Kidney epithelial cell (primary cell): ENCODE measurements around the gene ROR1. TPM values are rescaled to one million over a fixed set of nuclear protein-coding genes. Genes with fewer than 3 reads are reported as not detected.
A peak's percentile ranks its signal among the peaks of the same experiment; 100 is the strongest.

Experiments used
- DNase-seq: peaks from one replicate; pipeline ENCODE4 v3.0.0-alpha.2; 2010; ENCODE audit warnings: low read depth
- H3K27me3 ChIP-seq: 2 replicates; pipeline ENCODE4 v1.6.0; 2011; ENCODE audit warnings: low read length; ENCODE audit not compliant: control insufficient read depth, insufficient read depth
- H3K36me3 ChIP-seq: 2 replicates; pipeline ENCODE4 v1.5.1; 2011; ENCODE audit warnings: low read length; ENCODE audit not compliant: control insufficient read depth, insufficient read depth
- H3K4me3 ChIP-seq: 2 replicates; pipeline ENCODE4 v1.5.1; 2011; ENCODE audit warnings: low read depth, mild to moderate bottlenecking, control low read depth, low read length
- CTCF ChIP-seq: IDR thresholded peaks from 2 replicates; pipeline ENCODE4 v1.5.1; 2011; ENCODE audit warnings: mild to moderate bottlenecking, moderate library complexity, low read length, control low read depth, inconsistent platforms; ENCODE audit not compliant: insufficient read depth, poor library complexity, severe bottlenecking
- total RNA-seq: library from RNA; depleted of rRNA; stranded (reverse); fragments of >200 nt; gene quantifications from 2 replicates; pipeline ENCODE4 v1.2.3, GENCODE V29; 2015

Gene ROR1
- total RNA-seq, 1 donor from 2014 or later, result 21.5 TPM

GRCh38 chr1:63968663-63969440 is 195.0 kb downstream of the ROR1 start:
- no peaks in the 10 kb centered on the region for H3K36me3 ChIP-seq
- DNase-seq, result no peak
- TF ChIP-seq CTCF, result no peak

DNA sequence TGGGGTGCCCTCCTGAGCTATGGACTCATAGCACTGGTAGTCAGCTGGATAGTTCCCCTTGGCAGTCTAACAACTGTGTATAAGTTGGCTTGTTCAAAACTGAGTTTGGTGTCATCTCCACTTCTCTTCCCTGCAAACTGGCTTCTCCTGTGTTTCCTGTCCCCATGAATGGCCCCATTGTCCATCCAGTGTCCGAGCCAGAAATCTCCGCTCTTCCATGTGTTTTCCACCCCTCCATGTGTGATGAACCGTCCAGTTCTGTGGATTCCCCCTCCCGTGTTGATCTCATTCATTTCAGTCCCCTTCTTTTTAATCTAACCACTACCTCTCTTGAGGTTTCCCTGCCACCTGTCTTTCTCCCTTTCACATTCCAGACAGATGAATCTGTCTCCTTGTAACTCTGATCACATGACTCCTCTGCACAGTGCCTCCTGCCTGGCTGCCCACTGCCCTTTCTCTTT is 195.7 kb downstream of the ROR1 start:
- H3K4me3 ChIP-seq, result no peak overlapping the region
- DNase-seq, result peak; percentile 91
- no peaks in the 10 kb centered on the region for H3K27me3 ChIP-seq
- TF ChIP-seq CTCF, result no peak
- H3K36me3 ChIP-seq, result no peaks in the 10 kb centered on the region

More at GRCh38 chr1:63968663-63969440, 195.0 kb downstream of the ROR1 start:
- H3K4me3 ChIP-seq, result no peak overlapping the region
- no peaks in the 10 kb centered on the region for H3K27me3 ChIP-seq

- no peak for DNase-seq
- TF ChIP-seq CTCF, result no peak
- no peak overlapping the region for H3K4me3 ChIP-seq
- H3K36me3 ChIP-seq, result no peaks in the 10 kb centered on the region
- H3K27me3 ChIP-seq, result no peaks in the 10 kb centered on the region
Measured at GRCh38 chr1:63971557-63971956, 197.7 kb downstream of the ROR1 start.

GRCh38 chr1:63973005-63973419 is 199.2 kb downstream of the ROR1 start:
- H3K36me3 ChIP-seq, result no peaks in the 10 kb centered on the region
- no peak for DNase-seq
- no peak overlapping the region for H3K4me3 ChIP-seq
- no peak for TF ChIP-seq CTCF
- H3K27me3 ChIP-seq, result no peaks in the 10 kb centered on the region

GRCh38 chr1:63974966-63975365 is 201.1 kb downstream of the ROR1 start:
- no peaks in the 10 kb centered on the region for H3K36me3 ChIP-seq
- DNase-seq, result no peak
- no peak overlapping the region for H3K4me3 ChIP-seq
- TF ChIP-seq CTCF, result no peak
- no peaks in the 10 kb centered on the region for H3K27me3 ChIP-seq

DNA sequence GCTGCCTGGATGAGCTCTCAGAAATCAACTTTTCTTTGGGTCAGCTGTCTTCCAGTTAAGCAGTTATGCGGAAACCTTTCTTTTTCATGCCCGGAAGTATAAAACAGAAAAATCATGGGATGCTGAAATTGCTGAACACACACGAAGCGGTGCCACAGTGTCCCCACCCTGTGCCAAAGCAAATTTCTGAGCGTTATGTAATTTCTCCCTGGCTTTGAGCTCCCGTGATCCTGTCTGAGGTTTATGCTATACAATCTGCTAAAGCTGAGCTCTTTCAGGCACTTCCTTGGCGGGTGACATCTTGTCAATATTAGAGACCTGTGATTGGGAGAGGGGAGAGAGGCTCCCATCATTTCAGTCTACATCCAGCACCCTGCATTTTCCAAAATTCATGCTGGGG is 201.7 kb downstream of the ROR1 start:
- Histone ChIP-seq H3K4me3 (no peak overlapping the region), H3K36me3 (no peaks in the 10 kb centered on the region), H3K27me3 (no peaks in the 10 kb centered on the region)
- DNase-seq, result no peak
- no peak for TF ChIP-seq CTCF
